HG02610 (cell line): ENCODE results near the gene LRRC45.

Experiments used
- ATAC-seq: cut with Tn5 transposase; IDR thresholded peaks from one replicate; pipeline ENCODE4 v1.9.1; 2021; ENCODE audit warnings: mild to moderate bottlenecking, moderate library complexity; ENCODE audit not compliant: unreplicated experiment

The LRRC45 gene

GRCh38 chr17:82049106-82049505 is 26.0 kb downstream of the LRRC45 start:
- ATAC-seq: no peak

- no peak for ATAC-seq
Measured at GRCh38 chr17:82049521-82049971, 26.4 kb downstream of the LRRC45 start.

DNA sequence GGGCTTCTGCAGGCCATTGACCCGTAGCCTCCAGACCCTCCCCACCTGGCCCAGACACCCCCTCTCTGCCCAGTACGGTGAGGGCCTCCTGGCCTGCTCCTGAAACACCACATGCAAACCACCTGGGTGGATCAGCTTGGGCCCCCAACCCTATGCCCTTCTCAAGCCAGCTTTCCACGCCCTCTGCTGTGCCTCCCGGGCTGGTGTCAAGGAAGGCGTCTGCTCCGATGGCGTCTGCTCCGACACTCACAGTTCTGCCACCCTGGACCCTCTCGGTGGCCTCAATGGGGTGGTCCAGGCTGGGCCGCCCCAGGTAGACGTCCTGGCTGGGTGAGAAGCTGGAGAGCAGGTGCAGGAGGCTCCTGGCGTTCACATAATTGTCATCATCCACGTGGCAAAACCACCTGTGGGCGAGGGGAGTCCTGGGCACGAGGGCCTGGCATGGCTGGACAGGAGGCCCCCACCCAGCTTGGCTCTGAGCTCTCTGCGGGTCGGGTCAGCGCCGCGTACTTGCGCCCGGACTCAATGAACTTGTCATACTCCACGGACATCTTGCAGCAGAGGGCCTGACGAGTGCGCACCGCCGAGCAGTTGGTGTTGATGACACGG is 27.2 kb downstream of the LRRC45 start:
- no peak for ATAC-seq

- no peak for ATAC-seq
Measured at GRCh38 chr17:82050761-82051641, 27.9 kb downstream of the LRRC45 start.

GRCh38 chr17:82051776-82052637 is 28.9 kb downstream of the LRRC45 start, which contains the start of the genes GPS1 and RFNG:
TSS of gene GPS1 (plus strand) at chr17:82051898. CDS start at chr17:82051932, 34 bp downstream.
TSS of gene RFNG (minus strand) at chr17:82051811. CDS start at chr17:82051766, 45 bp downstream.
- peak; percentile 47 for ATAC-seq

GRCh38 chr17:82052638-82053059 is 29.5 kb downstream of the LRRC45 start:
- ATAC-seq: no peak

DNA sequence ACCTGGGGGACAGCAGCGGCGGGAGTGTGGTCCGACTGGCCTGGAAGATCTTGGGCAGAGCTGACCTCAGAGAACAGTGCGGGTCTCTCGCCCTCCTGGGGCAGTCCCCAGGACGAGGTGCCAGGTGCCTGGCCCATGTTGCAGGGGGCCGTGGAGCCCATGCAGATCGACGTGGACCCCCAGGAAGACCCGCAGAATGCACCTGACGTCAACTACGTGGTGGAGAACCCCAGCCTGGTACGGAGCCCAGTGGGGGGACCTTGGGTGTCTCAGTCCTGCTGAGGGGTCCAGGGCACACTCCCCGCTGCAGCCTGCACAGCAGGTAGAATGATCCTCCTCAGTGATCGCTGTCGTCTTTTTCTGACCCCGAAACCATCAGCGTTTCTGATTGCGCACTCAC is 30.0 kb downstream of the LRRC45 start:
- no peak for ATAC-seq

- ATAC-seq: no peak
Measured at GRCh38 chr17:82053556-82054263, 30.6 kb downstream of the LRRC45 start.

GRCh38 chr17:82054351-82055022 is 31.4 kb downstream of the LRRC45 start:
- no peak for ATAC-seq

DNA sequence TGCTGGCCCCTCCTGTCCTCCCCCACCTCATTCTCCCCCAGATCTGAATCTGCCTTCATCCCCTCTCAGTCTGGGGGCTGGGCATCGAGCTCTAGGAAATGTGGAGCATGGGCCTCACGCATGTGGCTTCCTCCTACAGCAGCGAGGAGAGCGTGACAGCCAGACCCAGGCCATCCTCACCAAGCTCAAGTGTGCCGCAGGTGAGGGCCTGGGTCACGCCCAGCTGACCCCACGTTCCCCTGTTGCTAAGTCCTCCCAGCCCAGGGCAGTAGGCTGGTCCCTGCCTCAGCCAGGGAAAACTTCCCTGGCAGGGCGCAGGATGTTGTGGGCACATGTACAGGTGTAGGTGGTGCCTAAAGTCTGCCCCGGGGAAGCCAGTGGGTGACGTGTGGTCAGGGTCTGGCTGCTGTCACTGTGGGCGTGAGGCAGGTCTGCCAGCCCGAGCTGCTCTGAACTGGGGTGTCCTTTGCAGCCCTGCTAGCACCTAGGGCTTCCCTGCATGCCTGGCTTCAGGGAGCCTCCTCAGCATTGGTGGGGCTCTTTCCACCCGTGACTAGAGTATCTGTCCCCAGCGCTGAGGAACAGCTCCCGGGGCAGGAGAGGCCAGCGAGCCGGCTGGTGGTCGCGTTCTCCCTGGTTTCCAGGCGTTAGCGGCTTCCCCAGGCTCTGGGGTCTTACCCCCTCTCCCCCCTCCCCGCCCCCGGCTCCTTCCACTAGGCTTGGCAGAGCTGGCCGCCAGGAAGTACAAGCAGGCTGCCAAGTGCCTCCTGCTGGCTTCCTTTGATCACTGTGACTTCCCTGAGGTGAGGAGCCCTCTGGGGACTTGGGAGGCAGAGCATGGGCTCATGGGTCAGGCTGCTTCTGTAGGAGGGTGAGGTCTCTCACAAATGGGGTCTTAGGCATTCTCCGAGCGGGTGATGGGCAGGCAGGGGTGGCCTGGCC is 32.2 kb downstream of the LRRC45 start:
- ATAC-seq: no peak

GRCh38 chr17:82055965-82056728 is 33.0 kb downstream of the LRRC45 start:
- no peak for ATAC-seq

DNA sequence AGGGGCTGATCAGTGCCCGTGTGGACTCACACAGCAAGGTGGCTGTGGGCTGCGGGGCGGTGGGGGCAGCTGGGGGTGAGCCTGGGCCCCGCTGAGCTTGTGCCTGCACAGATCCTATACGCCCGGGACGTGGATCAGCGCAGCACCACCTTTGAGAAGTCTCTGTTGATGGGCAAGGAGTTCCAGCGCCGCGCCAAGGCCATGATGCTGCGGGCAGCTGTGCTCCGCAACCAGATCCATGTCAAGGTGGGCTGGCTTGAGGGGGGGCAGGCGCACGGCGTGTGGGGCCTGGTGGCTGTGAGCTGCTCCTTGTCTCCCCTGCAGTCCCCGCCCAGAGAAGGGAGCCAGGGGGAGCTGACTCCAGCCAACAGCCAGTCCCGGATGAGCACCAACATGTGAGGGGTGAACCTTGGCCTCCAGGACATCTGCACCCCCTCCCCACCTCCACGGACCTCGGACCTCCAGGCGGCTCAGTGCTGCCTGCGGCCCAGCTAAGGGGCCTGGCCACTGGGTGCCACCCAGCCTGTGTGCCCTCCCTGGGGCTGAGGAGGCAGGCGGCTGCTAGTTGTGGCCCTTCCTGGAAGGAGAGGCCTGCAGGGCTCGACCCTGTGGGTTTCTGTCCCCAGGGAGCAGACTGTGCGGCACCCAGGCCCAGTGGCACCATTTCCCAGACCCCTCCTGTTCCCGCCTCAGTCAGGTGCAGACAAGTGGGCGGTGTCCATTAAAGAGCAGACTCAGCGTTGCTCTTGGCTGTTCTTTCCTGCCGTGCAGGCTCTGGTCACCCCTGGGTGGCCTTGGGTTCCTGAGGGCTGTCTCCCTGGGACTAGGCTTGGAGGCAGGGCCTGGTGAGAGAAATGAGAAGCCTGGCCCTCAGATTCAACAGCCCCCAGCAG is 33.9 kb downstream of the LRRC45 start:
- ATAC-seq: no peak

DNA sequence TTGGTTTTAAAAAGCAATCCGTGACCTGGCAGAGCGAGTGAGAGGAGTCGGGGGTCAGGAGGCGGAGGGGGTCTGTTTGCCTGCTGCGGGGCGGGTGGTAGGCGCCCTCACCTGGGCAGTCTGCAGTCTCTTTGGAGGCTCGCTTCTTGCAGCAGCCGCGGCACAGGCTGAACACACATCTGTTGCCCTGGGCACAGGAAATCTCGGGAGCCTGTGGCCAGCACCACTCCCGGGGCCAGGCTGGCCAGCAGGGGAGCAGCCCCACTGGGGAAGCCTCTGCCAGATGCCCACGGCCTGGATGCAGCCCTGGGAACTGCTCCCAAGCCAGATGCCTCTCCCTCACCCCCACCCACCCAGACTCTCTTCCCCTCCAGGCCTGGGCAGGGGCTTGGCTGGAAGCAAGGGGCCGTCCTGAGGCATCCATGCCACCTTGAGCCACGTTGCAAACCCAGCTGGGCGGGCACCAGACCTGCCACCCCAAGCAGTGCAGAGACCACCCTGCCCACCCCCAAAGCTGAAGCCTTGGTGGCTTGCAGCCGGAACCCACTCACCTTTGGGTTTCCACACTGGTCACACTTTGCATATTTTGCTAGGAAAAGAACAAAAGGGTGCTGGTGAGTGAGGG is 35.2 kb downstream of the LRRC45 start:
- ATAC-seq: no peak

GRCh38 chr17:82058855-82059249 is 35.7 kb downstream of the LRRC45 start:
- no peak for ATAC-seq

DNA sequence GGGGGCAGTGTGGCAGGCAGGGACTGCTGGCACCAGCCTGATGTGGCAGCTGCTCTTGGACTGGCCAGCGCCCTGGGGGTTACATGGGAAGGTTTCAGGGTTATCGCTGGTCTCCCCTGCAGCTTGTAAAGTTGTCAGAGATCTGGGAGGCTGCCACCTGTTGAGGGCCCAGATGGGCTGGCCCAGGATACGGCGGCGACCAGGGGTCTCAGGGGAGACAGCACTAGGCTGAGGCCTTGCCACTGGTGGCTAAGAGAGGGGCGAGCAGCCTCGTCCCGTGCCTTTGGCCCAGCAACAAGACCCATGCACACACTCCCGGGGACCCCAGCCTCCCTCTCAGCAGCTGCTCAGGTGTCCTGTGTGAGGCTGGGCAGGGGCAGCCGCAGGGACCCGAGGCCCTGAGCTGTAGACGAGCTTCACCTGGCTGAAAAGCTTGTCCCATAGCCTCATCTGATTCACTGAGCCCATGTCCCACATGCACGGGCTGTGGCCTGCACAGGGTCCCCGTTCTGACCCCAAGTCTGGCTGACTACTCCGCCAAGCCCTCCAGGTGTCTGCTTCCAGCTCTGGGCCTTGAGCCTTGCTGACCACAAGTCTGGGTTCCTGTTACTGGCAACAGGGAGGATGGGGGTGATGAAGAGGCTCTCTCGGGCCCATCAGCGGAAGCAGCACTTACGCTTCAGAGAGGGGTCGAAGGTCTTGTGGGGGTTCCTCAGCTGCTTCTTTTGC is 36.3 kb downstream of the LRRC45 start:
- ATAC-seq: no peak

GRCh38 chr17:82060001-82060380 is 36.9 kb downstream of the LRRC45 start:
- ATAC-seq: no peak
